Activated T-helper 2 cell treated with anti-CD3 and anti-CD28 coated beads, Interferon-gamma antibody, Interleukin-2, Interleukin-4, amounts not matched to agents 10 μg/mL and 5 μg/mL and 100 μg/mL, durations not matched to agents 14 hours and 24 hours and 36 hours (primary cell): ENCODE data around the gene DMBX1. TPM values are rescaled to one million over a fixed set of nuclear protein-coding genes. Genes with fewer than 3 reads are reported as not detected.

ENCODE experiments used
- DNase-seq: peaks from one replicate; pipeline ENCODE4 v3.0.0; 2021; ENCODE audit warnings: low spot score
- H3K27ac Mint-ChIP-seq: one replicate; pipeline ENCODE4 v1.8.0; 2021; ENCODE audit warnings: mixed read lengths
- H3K27me3 Mint-ChIP-seq: one replicate; pipeline ENCODE4 v1.8.0; 2021; ENCODE audit warnings: low read depth, mixed read lengths
- H3K36me3 Mint-ChIP-seq: one replicate; pipeline ENCODE4 v1.8.0; 2021; ENCODE audit warnings: low read depth, mixed read lengths
- H3K4me1 Mint-ChIP-seq: one replicate; pipeline ENCODE4 v1.8.0; 2021; ENCODE audit warnings: low read depth, mixed read lengths
- H3K4me3 Mint-ChIP-seq: one replicate; pipeline ENCODE4 v1.8.0; 2021; ENCODE audit warnings: low read depth, mild to moderate bottlenecking, moderate library complexity, mixed read lengths
- H3K9me3 Mint-ChIP-seq: one replicate; pipeline ENCODE4 v1.8.0; 2021; ENCODE audit warnings: mixed read lengths
- intact Hi-C: fragments of 100-400 bp; cut with micrococcal nuclease; formaldehyde crosslinking; loops from one replicate; pipeline ENCODE4 v1.15.1; 2023
- total RNA-seq: library from RNA; stranded (reverse); gene quantifications from 2 replicates; pipeline ENCODE4 v1.2.3, GENCODE V29; 2022

DMBX1 gene
- total RNA-seq, 1 donor from 2014 or later = not detected

DNA sequence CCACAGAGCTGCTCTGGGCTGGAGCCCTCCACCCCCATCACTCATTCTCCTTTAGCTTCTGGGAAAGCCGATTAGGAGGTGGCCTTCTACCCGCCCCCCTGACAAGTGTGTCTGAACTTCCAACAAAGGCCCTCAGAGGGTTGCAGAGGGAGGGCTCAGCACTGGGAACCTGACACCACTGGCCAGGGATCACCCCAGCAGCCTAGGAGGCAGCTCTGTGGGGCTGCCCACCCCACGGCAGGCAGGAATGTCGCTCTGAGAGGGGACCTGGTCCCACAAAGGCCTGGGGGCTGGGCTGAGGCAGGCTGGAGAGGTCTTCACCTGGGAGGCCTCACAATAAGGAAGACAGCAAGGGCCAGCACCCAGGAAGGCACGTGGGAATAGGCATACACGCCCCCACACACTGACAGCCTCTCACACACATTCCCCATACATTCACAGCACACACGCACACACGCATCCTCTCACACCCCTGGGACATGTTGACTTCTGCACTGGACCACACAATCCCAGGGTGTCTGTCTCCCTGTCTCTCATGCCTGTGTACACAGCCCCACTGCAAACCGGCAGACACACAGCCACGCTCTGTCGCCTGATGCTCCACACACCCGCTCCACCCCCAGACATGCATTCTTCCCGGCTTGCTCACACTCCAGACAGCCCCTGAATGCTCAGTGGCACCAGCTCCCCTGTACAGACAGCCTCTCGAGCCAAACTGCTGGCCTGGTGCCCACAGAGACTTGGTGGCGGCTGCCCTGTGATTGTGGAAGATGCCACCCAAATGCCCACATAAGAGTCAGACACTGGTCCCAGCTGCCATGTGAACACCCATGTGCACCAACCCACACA lies 30.7 kb downstream of the DMBX1 start:
- Mint-ChIP-seq H3K36me3 (no peaks in the 10 kb centered on the region), H3K4me3 (no peak overlapping the region), H3K27ac (no peak overlapping the region), H3K27me3 (peaks cover 30% of the 10 kb centered on the region), H3K4me1 (peaks cover 15% of the 10 kb centered on the region), H3K9me3 (no peaks in the 10 kb centered on the region)
- DNase-seq = no peak
- intact Hi-C loops = no loop called here

DNA sequence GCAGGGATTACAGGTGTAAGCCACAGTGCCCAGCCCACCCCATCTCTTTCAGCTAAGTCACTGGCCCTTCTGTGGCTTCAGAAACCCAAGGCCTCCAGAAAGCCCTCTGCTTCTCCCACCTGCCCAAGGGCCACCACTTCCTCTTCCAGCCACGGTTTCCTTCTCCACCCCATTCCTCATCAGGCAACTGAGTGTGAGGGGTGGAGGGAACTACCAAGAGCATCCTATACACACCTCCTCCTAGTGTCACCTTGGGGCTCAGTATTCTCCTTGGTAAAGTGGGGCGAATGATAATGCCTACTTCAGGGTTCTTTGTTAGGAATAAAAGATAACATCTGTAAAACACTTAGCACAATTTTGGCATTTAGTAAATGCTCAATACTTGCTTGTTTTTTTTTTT lies 31.8 kb downstream of the DMBX1 start:
- intact Hi-C loops = no loop called here
- Mint-ChIP-seq H3K27me3 (peaks cover 27% of the 10 kb centered on the region), H3K27ac (no peak overlapping the region), H3K4me3 (no peak overlapping the region), H3K9me3 (no peaks in the 10 kb centered on the region), H3K36me3 (no peaks in the 10 kb centered on the region), H3K4me1 (peaks cover 15% of the 10 kb centered on the region)
- DNase-seq = no peak

DNA sequence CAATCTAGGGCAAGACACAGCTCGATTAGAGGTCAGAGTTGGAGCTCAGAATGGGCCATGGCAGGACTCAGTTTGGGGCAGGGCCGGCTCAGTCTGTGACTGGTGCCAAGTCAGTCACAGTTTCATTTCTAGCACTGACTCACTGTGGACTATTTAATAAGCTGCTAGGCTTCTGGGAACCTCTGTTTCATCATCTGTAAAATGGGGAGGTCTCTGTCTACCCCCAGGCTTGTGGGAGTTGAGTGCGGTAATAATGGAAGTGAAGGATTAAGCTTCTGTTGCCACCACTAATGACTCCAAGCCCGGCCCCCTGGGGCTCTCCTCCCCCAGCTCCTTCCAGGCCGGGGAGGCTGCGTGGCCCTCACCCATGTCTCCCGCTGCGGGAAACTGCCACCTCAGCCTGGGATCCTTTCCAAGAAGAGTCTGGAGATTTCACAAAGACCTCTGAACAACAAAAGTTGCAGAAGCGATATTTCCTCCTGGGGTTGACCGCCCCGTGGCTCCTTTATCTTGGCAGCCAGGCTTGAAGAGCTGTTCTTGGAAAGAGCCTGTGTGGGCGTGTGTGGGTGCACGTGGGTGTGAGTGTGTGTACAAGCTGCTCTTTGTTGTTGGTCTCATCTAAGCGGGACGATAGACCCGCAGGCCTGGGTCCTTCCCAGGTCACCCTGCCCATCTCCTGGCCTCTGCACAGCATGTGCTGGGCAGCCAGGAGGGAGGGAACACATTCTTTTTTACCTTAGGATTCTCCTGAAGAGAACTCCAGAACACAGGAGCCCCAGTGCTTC lies 32.7 kb downstream of the DMBX1 start:
- Mint-ChIP-seq H3K4me1 (peaks cover 15% of the 10 kb centered on the region), H3K27me3 (peaks cover 22% of the 10 kb centered on the region), H3K4me3 (no peak overlapping the region), H3K9me3 (no peaks in the 10 kb centered on the region), H3K36me3 (no peaks in the 10 kb centered on the region), H3K27ac (peak overlapping the region; percentile 40)
- intact Hi-C loops = no loop called here
- no peak for DNase-seq

DNA sequence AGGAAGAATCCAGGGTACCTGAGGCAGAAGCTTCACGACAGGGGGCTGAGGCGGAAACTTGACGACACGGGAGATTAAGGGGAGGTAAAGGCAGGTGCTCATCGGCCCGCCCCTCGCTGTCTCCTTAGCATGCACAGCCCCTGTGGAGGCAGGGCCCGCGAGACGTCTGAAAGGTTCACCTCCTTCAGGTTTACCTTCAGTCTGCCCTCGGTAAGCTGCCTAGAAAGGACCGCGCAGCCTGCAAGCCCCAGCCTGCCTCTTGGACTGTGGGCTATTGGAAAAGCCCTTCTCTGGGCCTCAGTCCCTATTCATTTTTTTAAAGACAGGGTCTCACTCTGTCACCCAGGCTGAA lies 33.3 kb downstream of the DMBX1 start:
- peaks cover 15% of the 10 kb centered on the region for H3K4me1 Mint-ChIP-seq
- peaks cover 22% of the 10 kb centered on the region for H3K27me3 Mint-ChIP-seq
- no peaks in the 10 kb centered on the region for H3K9me3 Mint-ChIP-seq
- no peak for DNase-seq
- no peak overlapping the region for H3K27ac Mint-ChIP-seq
- no peaks in the 10 kb centered on the region for H3K36me3 Mint-ChIP-seq
- no peak overlapping the region for H3K4me3 Mint-ChIP-seq
- intact Hi-C loops = no loop called here

DNA sequence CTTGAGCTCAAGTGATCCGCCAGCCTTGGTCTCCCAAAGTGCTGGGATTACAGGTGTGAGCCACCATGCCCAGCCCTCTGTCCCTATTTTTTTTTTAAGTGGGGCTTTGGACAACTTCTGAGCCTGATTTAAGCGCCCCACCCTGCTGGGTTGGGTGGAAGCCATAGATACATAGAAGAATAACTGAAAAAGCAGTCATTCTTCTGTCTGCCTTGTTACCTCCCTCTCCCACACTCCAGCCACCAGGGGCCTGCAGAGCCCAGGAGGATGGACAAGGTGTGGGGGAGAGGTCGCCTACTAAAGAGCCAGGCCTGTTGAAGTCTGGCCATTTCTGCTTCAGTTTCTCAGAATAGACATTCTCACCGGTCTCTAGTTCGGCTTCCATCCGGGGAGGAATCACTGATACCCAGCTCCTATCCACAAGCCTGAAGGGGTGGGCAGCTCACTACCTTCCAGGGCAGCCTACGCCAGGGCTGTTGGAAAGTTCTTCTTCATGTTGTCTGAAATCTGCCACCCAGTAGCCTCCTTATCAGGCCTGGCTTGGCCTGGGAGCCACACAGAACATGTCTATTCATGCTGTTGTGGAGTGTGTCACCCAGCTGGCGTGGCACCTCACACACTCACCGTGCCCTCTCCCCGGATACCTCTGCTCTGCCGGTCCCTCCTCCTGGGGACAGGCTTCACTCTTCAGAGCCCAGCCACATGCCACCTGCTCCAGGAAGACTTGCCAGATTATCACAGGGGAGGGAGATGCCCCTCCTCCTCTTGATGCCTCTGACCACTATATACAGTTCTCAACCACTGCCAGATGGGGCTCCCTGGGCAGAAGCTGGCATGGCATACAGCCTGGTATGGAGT lies 34.1 kb downstream of the DMBX1 start:
- Mint-ChIP-seq H3K4me3 (no peak overlapping the region), H3K27ac (no peak overlapping the region), H3K4me1 (peaks cover 22% of the 10 kb centered on the region), H3K36me3 (no peaks in the 10 kb centered on the region), H3K9me3 (no peaks in the 10 kb centered on the region), H3K27me3 (peaks cover 21% of the 10 kb centered on the region)
- no peak for DNase-seq
- intact Hi-C loops = no loop called here

DNA sequence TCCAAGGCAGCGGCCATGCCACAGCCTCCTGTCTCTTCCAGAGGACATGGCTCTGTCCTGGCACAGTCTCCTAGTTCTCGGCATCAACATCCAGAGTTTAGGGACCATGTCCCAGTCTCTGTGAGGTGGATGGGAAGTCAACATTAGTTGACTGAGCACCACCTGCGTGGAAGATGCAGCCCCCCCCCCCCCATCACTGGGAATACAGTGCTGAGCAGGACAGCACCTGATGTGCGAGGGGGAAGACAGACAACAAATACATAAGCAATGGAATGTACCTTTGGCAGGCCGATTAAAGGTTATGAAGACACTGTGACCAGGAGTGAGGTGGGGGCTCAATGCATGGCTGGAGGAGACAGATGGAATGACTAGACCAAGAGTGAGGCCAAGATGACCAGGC lies 35.2 kb downstream of the DMBX1 start:
- no peak for DNase-seq
- intact Hi-C loops = no loop called here
- peaks cover 30% of the 10 kb centered on the region for H3K4me1 Mint-ChIP-seq
- no peaks in the 10 kb centered on the region for H3K9me3 Mint-ChIP-seq
- H3K27me3 Mint-ChIP-seq = peaks cover 29% of the 10 kb centered on the region
- H3K4me3 Mint-ChIP-seq = no peak overlapping the region
- H3K27ac Mint-ChIP-seq = no peak overlapping the region
- H3K36me3 Mint-ChIP-seq = no peaks in the 10 kb centered on the region

DNA sequence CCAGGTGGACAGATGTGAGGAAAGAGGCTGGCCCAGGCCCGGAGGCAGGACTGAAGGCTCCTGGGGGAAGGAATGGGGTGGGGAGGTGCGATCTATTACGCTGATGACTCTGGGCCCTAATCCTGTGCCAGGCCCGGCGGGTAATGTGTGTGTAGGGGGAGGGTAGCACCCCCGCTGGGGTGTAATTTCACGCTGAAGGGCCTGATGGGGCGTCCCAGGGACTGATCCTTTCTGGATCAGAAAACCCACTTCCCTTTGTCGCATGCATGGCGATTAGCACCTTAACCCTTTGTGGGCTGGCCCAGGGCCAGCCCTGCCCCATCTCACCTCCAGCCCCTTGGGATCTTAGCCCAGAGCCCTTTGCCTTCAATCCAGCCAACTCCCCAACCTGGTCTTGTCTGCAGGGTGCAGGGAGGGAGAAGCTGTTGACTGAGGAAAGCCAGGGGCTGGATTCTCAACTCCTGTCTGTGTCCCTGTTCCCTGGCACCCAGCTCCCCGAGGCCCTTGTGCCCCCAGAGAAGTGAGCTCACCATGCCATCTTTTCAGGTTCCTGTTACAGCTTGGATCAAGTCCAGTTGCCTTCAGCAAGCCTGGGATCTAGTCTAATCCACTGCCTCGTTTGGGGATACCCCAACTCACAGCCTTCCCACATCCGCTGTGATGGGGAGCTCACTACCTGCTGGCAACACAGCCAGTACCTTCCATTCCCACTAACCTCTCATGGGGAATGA lies 35.8 kb downstream of the DMBX1 start:
- peaks cover 30% of the 10 kb centered on the region for H3K4me1 Mint-ChIP-seq
- DNase-seq = no peak
- intact Hi-C loops = no loop called here
- H3K36me3 Mint-ChIP-seq = no peaks in the 10 kb centered on the region
- H3K27ac Mint-ChIP-seq = no peak overlapping the region
- peaks cover 28% of the 10 kb centered on the region for H3K27me3 Mint-ChIP-seq
- H3K9me3 Mint-ChIP-seq = no peaks in the 10 kb centered on the region
- H3K4me3 Mint-ChIP-seq = no peak overlapping the region

DNA sequence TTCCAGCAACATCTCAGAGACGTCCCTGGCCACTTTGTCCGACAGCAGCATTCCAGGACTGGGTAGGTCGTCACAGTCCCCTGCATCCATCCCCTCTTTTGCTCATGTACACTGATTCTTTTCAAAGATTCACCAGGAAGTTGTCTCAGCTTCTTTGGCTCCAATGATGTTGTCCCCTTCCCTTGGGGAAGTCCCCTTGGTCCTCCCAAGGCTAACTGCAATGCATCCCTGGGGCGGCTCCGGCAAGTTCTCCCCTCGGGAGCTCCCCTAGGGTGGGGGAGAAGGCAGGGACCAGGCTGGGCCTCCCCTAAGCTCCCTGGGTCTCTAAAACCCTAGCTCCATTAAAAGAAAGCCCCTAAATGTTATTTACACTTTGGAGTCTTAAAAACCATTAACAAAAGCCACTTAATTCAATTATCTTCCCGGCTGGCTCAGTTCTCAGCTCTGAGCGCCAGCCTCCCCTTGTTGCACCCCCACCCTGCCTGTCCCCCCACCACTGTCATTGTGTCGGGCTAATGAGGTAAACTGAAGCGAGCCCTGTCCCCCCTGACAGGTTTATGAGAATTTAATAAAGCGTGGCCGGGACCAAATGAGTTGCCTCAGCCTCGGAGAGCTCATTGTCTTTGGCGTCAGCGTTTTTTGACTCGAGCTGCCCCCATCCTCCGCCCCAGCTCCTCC lies 36.5 kb downstream of the DMBX1 start:
- H3K4me3 Mint-ChIP-seq = no peak overlapping the region
- intact Hi-C loops = no loop called here
- H3K27ac Mint-ChIP-seq = no peak overlapping the region
- H3K27me3 Mint-ChIP-seq = peaks cover 32% of the 10 kb centered on the region
- DNase-seq = no peak
- peaks cover 30% of the 10 kb centered on the region for H3K4me1 Mint-ChIP-seq
- no peaks in the 10 kb centered on the region for H3K9me3 Mint-ChIP-seq
- no peaks in the 10 kb centered on the region for H3K36me3 Mint-ChIP-seq

DNA sequence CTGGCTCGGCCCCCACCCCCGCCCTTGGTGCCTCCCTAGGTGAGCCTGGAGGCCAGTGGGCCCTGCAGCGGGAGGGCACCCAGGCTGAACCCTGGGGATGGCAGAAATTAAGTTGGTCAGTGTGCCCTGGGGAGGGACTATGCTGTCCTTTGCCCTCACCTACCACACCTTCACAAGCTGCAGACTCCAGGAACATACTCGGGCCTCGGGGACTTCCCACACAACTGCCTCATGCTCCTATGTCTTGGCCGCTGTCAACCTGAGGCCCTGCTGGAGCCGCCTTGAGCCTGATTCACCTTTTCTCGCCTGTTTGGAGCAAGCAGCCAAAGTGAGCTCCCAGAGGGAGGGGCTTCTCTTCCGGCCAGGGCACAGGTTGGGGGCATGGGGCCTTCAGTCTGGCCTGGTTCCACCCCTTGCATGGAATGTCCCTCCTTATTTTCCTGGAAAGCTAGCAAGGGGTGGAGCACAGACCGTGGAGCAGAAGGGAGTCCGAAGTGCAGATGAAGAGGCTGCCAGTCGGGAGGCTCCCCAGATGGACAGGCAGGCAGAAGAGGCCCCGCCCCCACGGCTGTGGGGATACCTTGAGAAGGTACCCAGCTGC lies 37.2 kb downstream of the DMBX1 start:
- no peak overlapping the region for H3K4me3 Mint-ChIP-seq
- DNase-seq = no peak
- intact Hi-C loops = no loop called here
- peaks cover 26% of the 10 kb centered on the region for H3K4me1 Mint-ChIP-seq
- no peak overlapping the region for H3K27ac Mint-ChIP-seq
- no peaks in the 10 kb centered on the region for H3K36me3 Mint-ChIP-seq
- peaks cover 35% of the 10 kb centered on the region for H3K27me3 Mint-ChIP-seq
- no peaks in the 10 kb centered on the region for H3K9me3 Mint-ChIP-seq

DNA sequence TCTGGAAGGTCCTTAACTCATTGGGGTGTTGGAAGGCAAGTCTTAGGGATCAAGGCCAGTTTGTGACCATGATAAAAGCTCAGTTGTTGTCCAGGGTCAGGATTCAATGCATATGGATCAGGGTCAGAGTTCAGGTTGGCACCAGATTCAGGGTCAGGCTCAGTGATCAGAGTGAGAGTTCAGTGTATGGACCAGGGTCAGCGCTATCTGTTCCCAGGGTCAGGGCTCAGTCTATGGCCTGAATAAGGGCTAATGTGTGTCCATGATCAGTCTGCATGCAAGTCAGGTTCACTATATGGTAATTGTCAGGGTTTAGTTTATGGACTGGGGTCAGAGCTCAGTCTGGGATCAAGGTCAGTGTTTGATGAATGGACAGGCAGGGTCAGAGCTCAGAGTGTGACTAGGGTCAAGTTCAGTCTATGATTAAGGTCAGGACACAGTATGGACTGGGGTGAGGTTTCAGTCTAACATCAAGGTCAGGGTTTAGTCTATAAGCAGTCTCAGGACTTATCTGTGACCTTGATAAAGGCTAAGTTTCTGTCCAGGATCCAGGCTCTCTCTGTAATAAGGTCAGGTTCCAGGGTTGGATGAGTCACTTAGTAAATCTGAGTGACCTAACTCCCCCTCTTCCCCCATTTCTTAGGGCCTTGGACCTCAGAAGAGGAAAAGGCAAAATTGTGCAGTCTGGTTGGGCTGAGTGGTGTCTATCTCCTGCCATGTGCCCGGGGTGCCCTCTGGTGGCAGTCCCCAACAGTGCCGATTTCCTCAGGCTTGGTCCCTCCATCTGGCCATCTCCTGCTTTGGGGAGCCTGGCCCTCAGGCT lies 38.0 kb downstream of the DMBX1 start:
- Mint-ChIP-seq H3K36me3 (no peaks in the 10 kb centered on the region), H3K27me3 (peaks cover 36% of the 10 kb centered on the region), H3K9me3 (no peaks in the 10 kb centered on the region), H3K4me1 (peaks cover 18% of the 10 kb centered on the region), H3K4me3 (no peak overlapping the region), H3K27ac (no peak overlapping the region)
- intact Hi-C loops = loop anchor here (1.0 kb wide), 4 partner anchors 50 to 198 kb away; no protein-coding TSS in a partner anchor
- peak; percentile 62 for DNase-seq
